Trophoblast cell (in vitro differentiated cells and primary cell): ENCODE data around the gene THUMPD1.

Experiments used
- DNase-seq, 2 donors: peaks; one replicate each; pipeline ENCODE4 v3.0.0-alpha.2; 2016
- H2AFZ ChIP-seq: 2 replicates; pipeline ENCODE4 v1.6.1; 2013; ENCODE audit warnings: low read length, moderate library complexity, mild to moderate bottlenecking; ENCODE audit not compliant: insufficient read depth, poor library complexity
- H2AK5ac ChIP-seq: 2 replicates; pipeline ENCODE4 v1.6.1; 2013; ENCODE audit warnings: mild to moderate bottlenecking, low read length
- H2BK120ac ChIP-seq: 2 replicates; pipeline ENCODE4 v1.6.1; 2013; ENCODE audit warnings: low read length, mild to moderate bottlenecking, moderate library complexity; ENCODE audit not compliant: insufficient read depth, poor library complexity
- H2BK12ac ChIP-seq: 2 replicates; pipeline ENCODE4 v1.6.1; 2013; ENCODE audit warnings: mild to moderate bottlenecking, low read length, moderate library complexity
- H2BK5ac ChIP-seq: 2 replicates; pipeline ENCODE4 v1.6.1; 2013; ENCODE audit warnings: low read length, low read depth, moderate library complexity, mild to moderate bottlenecking; ENCODE audit not compliant: poor library complexity
- H3K14ac ChIP-seq: 2 replicates; pipeline ENCODE4 v1.6.1; 2013; ENCODE audit warnings: mild to moderate bottlenecking, low read length
- H3K18ac ChIP-seq: 2 replicates; pipeline ENCODE4 v1.6.1; 2013; ENCODE audit warnings: mild to moderate bottlenecking, low read length
- H3K23ac ChIP-seq: 2 replicates; pipeline ENCODE4 v1.6.1; 2013; ENCODE audit warnings: low read length
- H3K27ac ChIP-seq: 2 replicates; pipeline ENCODE4 v1.5.1; 2013; ENCODE audit warnings: low read depth, mild to moderate bottlenecking, inconsistent platforms, low read length, moderate library complexity
- H3K27me3 ChIP-seq: 2 replicates; pipeline ENCODE4 v1.6.1; 2013; ENCODE audit warnings: inconsistent platforms, mild to moderate bottlenecking, low read length, moderate library complexity; ENCODE audit not compliant: insufficient read depth
- H3K36me3 ChIP-seq, 2 experiments: 1 replicate in 1 of 2; 2 replicates in 1 of 2; pipeline ENCODE4 v1.6.1; 2013; ENCODE audit warnings: low read length in 2 of 2, mild to moderate bottlenecking in 2 of 2, moderate library complexity in 1 of 2; ENCODE audit not compliant: insufficient read depth in 2 of 2, control insufficient read depth in 1 of 2
- H3K4ac ChIP-seq: 2 replicates; pipeline ENCODE4 v1.6.1; 2013; ENCODE audit warnings: low read depth, mild to moderate bottlenecking, low read length, moderate library complexity
- H3K4me1 ChIP-seq, 2 experiments: 1 replicate in 1 of 2; 2 replicates in 1 of 2; pipeline ENCODE4 v1.6.1; 2013; ENCODE audit warnings: low read length in 2 of 2, mild to moderate bottlenecking in 2 of 2, moderate library complexity in 1 of 2; ENCODE audit not compliant: insufficient read depth in 2 of 2, control insufficient read depth in 1 of 2
- H3K4me2 ChIP-seq: 2 replicates; pipeline ENCODE4 v1.6.1; 2013; ENCODE audit warnings: inconsistent platforms, mild to moderate bottlenecking, low read length, moderate library complexity
- H3K4me3 ChIP-seq: 2 replicates; pipeline ENCODE4 v1.5.1; 2013; ENCODE audit warnings: mild to moderate bottlenecking, low read depth, low read length, inconsistent platforms
- H3K79me1 ChIP-seq: one replicate; pipeline ENCODE4 v1.6.1; 2013; ENCODE audit warnings: low read length
- H3K79me2 ChIP-seq: 2 replicates; pipeline ENCODE4 v1.6.1; 2013; ENCODE audit warnings: low read length, mild to moderate bottlenecking; ENCODE audit not compliant: control insufficient read depth, insufficient read depth, poor library complexity
- H3K9ac ChIP-seq: 2 replicates; pipeline ENCODE4 v1.6.1; 2013; ENCODE audit warnings: mild to moderate bottlenecking, low read length
- H3K9me3 ChIP-seq: 2 replicates; pipeline ENCODE4 v1.6.1; 2013; ENCODE audit warnings: low read depth, mild to moderate bottlenecking, control low read depth, inconsistent platforms, low read length; ENCODE audit not compliant: insufficient read depth
- H4K12ac ChIP-seq: 2 replicates; pipeline ENCODE4 v1.6.1; 2013; ENCODE audit warnings: low read depth, mild to moderate bottlenecking, low read length, moderate library complexity
- H4K8ac ChIP-seq: 2 replicates; pipeline ENCODE4 v1.6.1; 2013; ENCODE audit warnings: low read depth, mild to moderate bottlenecking, low read length, moderate library complexity
- H4K91ac ChIP-seq: one replicate; pipeline ENCODE4 v1.6.1; 2013; ENCODE audit warnings: low read depth, mild to moderate bottlenecking, low read length, moderate library complexity
- WGBS: extraction: QIAGEN DNeasy Blood & Tissue Kit; methylation state at CpG from one replicate; pipeline ENCODE4 v1.1.7; 2013; ENCODE audit warnings: missing lambda C conversion rate; ENCODE audit not compliant: insufficient read length, insufficient coverage; ENCODE audit errors: extremely low coverage; 5-methylcytosine and 5-hydroxymethylcytosine counted together

The THUMPD1 gene

DNA sequence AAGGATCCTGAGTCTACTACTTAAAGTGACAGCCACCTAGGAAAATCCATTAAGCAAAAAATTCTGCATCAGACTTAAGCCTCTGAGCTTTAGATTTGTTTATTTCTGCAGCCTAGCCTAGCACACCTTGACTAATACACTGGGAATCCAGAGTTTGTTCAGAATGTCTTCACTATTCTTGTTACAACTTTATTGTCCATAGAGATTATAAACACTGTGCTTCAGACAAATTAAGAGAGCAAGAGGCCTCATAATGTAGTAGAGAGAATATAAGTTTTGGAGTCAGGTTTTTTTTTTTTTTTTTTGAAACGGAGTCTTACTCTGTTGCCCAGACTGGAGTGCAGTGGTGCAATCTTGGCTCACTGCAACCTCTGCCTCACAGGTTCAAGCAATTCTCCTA is 8.9 kb upstream of the THUMPD1 start:
- Histone ChIP-seq H2BK5ac (no peak overlapping the region), H3K4ac (no peak overlapping the region), H2AK5ac (no peak overlapping the region), H4K91ac (no peak overlapping the region), H3K79me2 (no peaks in the 10 kb centered on the region), H2BK12ac (no peak overlapping the region), H2BK120ac (no peak overlapping the region), H3K79me1 (no peaks in the 10 kb centered on the region), H3K36me3 (peaks cover 0 to 1% of the 10 kb centered on the region in 2 experiments), H3K27ac (no peak overlapping the region), H3K14ac (no peak overlapping the region), H3K9me3 (peaks cover 5% of the 10 kb centered on the region), H3K4me3 (no peak overlapping the region), H3K23ac (no peak overlapping the region), H3K4me1 (no peaks in the 10 kb centered on the region), H4K12ac (no peak overlapping the region), H3K4me2 (no peak overlapping the region), H4K8ac (no peak overlapping the region), H3K27me3 (no peaks in the 10 kb centered on the region), H2AFZ (no peak overlapping the region), H3K9ac (no peak overlapping the region), H3K18ac (no peak overlapping the region)
- no CpG with 5 or more reads among the region's 1 CpG for WGBS
- DNase-seq: no peak

DNA sequence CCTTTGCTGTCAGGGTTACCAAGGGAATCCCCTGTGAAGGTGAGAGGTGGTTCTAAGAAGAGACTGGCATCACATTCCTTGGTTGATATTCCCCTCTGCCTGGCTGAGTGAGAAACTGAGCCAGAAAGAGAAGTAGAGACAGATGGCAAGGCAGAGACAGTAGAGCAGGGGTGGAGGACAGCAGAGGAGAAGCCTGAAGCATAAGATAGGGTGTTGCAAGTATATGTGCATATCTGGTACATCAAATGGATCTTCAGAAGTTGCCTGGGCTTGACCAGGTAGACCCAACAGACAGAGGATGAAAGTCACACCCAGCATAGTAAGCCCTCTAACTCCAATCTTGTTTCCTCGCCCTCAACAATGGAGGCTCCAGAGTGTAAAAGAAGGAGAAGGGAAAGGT is 7.9 kb upstream of the THUMPD1 start:
- H2BK12ac ChIP-seq: no peak overlapping the region
- no peak for DNase-seq
- no peak overlapping the region for H3K4ac ChIP-seq
- H4K8ac ChIP-seq: no peak overlapping the region
- H3K18ac ChIP-seq: no peak overlapping the region
- H2AFZ ChIP-seq: no peak overlapping the region
- H3K23ac ChIP-seq: no peak overlapping the region
- H3K79me1 ChIP-seq: no peaks in the 10 kb centered on the region
- H3K36me3 ChIP-seq: peaks cover 0 to 1% of the 10 kb centered on the region in 2 experiments
- H3K4me3 ChIP-seq: no peak overlapping the region
- no CpG with 5 or more reads among the region's 1 CpG for WGBS
- no peaks in the 10 kb centered on the region for H3K79me2 ChIP-seq
- H3K9ac ChIP-seq: no peak overlapping the region
- no peak overlapping the region for H3K14ac ChIP-seq
- no peak overlapping the region for H2AK5ac ChIP-seq
- H3K4me2 ChIP-seq: no peak overlapping the region
- no peaks in the 10 kb centered on the region for H3K4me1 ChIP-seq
- H3K27ac ChIP-seq: no peak overlapping the region
- H4K91ac ChIP-seq: no peak overlapping the region
- peaks cover 5% of the 10 kb centered on the region for H3K9me3 ChIP-seq
- H2BK120ac ChIP-seq: no peak overlapping the region
- no peak overlapping the region for H2BK5ac ChIP-seq
- H3K27me3 ChIP-seq: no peaks in the 10 kb centered on the region
- H4K12ac ChIP-seq: no peak overlapping the region

DNA sequence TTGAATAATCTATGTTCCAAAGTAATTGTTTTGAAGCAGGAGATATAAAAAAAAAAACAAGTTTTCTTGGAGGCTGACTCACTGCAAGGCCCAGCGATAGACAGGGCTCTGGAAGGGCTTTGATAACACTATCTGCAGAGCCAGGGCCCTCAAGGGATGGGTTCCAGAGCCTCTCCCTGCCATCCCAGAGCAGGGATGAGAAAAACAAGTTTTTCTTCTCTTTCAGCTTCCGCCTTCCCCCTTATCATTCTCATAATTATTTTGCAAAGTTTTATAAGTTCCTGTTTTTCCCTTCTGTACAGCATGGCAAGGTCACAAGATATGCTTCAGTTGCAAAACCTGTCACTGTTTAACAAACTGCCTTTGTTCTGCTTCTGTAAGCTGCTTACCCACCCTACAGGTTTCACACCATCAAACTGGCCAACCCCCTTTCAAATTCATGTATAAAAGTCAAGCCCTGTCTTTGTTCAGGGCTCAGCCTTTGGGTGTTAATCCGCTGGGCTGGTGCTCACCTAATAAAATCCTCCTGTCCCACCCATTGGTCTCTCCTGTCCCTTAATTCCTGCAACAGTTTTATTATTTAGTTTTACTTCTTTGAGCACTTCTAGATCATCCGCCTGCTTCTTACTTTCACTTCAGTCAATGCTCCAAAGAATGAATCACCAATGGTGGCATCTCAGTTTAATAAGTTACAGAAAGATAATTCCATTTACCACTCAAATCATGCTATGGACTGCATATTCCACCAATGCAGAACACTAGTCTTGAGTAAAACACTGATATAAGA is 5.6 kb upstream of the THUMPD1 start:
- Histone ChIP-seq H3K9ac (no peak overlapping the region), H3K23ac (no peak overlapping the region), H2AK5ac (no peak overlapping the region), H2BK12ac (no peak overlapping the region), H3K4me3 (no peak overlapping the region), H3K14ac (no peak overlapping the region), H3K4me1 (no peaks in the 10 kb centered on the region), H3K4ac (no peak overlapping the region), H2BK120ac (no peak overlapping the region), H3K36me3 (peaks cover 0 to 1% of the 10 kb centered on the region in 2 experiments), H4K8ac (no peak overlapping the region), H3K18ac (no peak overlapping the region), H3K4me2 (no peak overlapping the region), H3K27ac (no peak overlapping the region), H4K91ac (no peak overlapping the region), H2BK5ac (no peak overlapping the region), H3K79me1 (no peaks in the 10 kb centered on the region), H3K27me3 (no peaks in the 10 kb centered on the region), H3K79me2 (no peaks in the 10 kb centered on the region), H3K9me3 (peaks cover 5% of the 10 kb centered on the region), H2AFZ (no peak overlapping the region), H4K12ac (no peak overlapping the region)
- WGBS: no CpG with 5 or more reads among the region's 4 CpGs
- no peak for DNase-seq

GRCh38 chr16:20746461-20746860 is 4.8 kb upstream of the THUMPD1 start:
- no peak overlapping the region for H4K12ac ChIP-seq
- H4K8ac ChIP-seq: no peak overlapping the region
- H3K27me3 ChIP-seq: no peaks in the 10 kb centered on the region
- H2BK12ac ChIP-seq: no peak overlapping the region
- peaks cover 1% of the 10 kb centered on the region for H3K79me1 ChIP-seq
- no peak overlapping the region for H3K4me3 ChIP-seq
- no peaks in the 10 kb centered on the region for H3K4me1 ChIP-seq
- H3K9me3 ChIP-seq: peaks cover 5% of the 10 kb centered on the region
- H3K4me2 ChIP-seq: no peak overlapping the region
- no peak overlapping the region for H2BK120ac ChIP-seq
- no peak overlapping the region for H2BK5ac ChIP-seq
- H2AFZ ChIP-seq: no peak overlapping the region
- no peak overlapping the region for H3K27ac ChIP-seq
- no peak overlapping the region for H3K9ac ChIP-seq
- H3K4ac ChIP-seq: no peak overlapping the region
- peaks cover 1% of the 10 kb centered on the region for H3K79me2 ChIP-seq
- H2AK5ac ChIP-seq: no peak overlapping the region
- DNase-seq: no peak
- H3K18ac ChIP-seq: no peak overlapping the region
- no peak overlapping the region for H3K23ac ChIP-seq
- H4K91ac ChIP-seq: no peak overlapping the region
- H3K14ac ChIP-seq: no peak overlapping the region
- no CpG with 5 or more reads among the region's 3 CpGs for WGBS
- H3K36me3 ChIP-seq: peaks cover 0 to 1% of the 10 kb centered on the region in 2 experiments
